HepG2 (cell line): ENCODE results near the gene ZWILCH. TPM values are rescaled to one million over a fixed set of nuclear protein-coding genes. Genes with fewer than 3 reads are reported as not detected.

Experiments
- ATAC-seq: fragments of 200-7000 bp; cut with Tn5 transposase; 3 replicates; pipeline ENCODE4 v1.9.1; 2020; ENCODE audit warnings: mild to moderate bottlenecking, moderate library complexity
- BruUV-seq: library from RNA; stranded (reverse); fragments of 400-500 nt; replicated peaks from 2 replicates; lab custom pipeline; 2021; lab: Mats Ljungman, UMichigan
- CTCF ChIA-PET: fragments of 300-600 bp; formaldehyde crosslinking; extraction: SDS; loops from one replicate; lab custom pipeline; 2021; ENCODE audit warnings: low total read pairs, inconsistent platforms, low intra/inter-chr PET ratio; lab: Yijun Ruan, JAX
- POLR2A ChIA-PET: fragments of 350-600 bp; sonication (Branson Sonifier 250); formaldehyde crosslinking; loops from one replicate; lab custom pipeline; 2020; ENCODE audit warnings: antibody characterized with exemption, inconsistent platforms; lab: Yijun Ruan, JAX
- DNase-seq: peaks from one replicate; pipeline ENCODE4 v3.0.0-alpha.2; 2015; ENCODE audit warnings: low spot score
- FAIRE-seq: peaks from 3 replicates; lab custom pipeline; 2011; peaks lifted over from hg19 to GRCh38; lab: Jason Lieb, UNC
- H2AFZ ChIP-seq: one replicate; pipeline ENCODE4 v1.6.1; 2011; ENCODE audit warnings: low read length, inconsistent platforms
- H3K27ac ChIP-seq: fragments of 300-600 bp; 3 replicates; pipeline ENCODE4 v1.8.0; 2011; ENCODE audit warnings: mixed run types, mild to moderate bottlenecking, mixed read lengths, low read length, inconsistent platforms; ENCODE audit not compliant: insufficient read depth; ENCODE audit errors: extremely low read length
- H3K27me3 ChIP-seq, 2 experiments: fragments of 200-600 bp in 1 of 2; 2 replicates in 1 of 2; 3 replicates in 1 of 2; pipeline versions ENCODE4 v1.6.0 to v1.8.0; 2011; ENCODE audit warnings: low read length in 2 of 2, mild to moderate bottlenecking in 2 of 2, moderate library complexity in 2 of 2, inconsistent platforms in 1 of 2; ENCODE audit not compliant: insufficient read depth in 2 of 2, control insufficient read depth in 1 of 2
- H3K36me3 ChIP-seq, 2 experiments: fragments of 200-600 bp in 1 of 2; replicated peaks in 1 of 2; 2 replicates in 1 of 2; 3 replicates in 1 of 2; pipeline versions ENCODE4 v1.5.1 to v1.8.0; 2011; ENCODE audit warnings: low read length in 2 of 2, inconsistent platforms in 1 of 2; ENCODE audit not compliant: insufficient read depth in 2 of 2, control insufficient read depth in 1 of 2
- H3K4me1 ChIP-seq: 2 replicates; pipeline ENCODE4 v1.5.1; 2012; ENCODE audit warnings: low read length, inconsistent platforms; ENCODE audit not compliant: insufficient read depth
- H3K4me2 ChIP-seq: 2 replicates; pipeline ENCODE4 v1.6.0; 2011; ENCODE audit warnings: low read depth, low read length, inconsistent platforms
- H3K4me3 ChIP-seq, 3 experiments: fragments of 200-600 bp in 1 of 3; sonication (generic), shearing (Covaris generic) in 1 of 3; replicated peaks in 1 of 3; 2 replicates each; pipeline ENCODE4 v1.5.1; 2011 to 2016; ENCODE audit warnings: low read length in 3 of 3, inconsistent platforms in 2 of 3, low read depth in 2 of 3, mild to moderate bottlenecking in 2 of 3, control low read depth in 1 of 3, mixed read lengths in 1 of 3; ENCODE audit not compliant: insufficient read depth in 1 of 3
- H3K79me2 ChIP-seq: one replicate; pipeline ENCODE4 v1.6.1; 2011; ENCODE audit warnings: low read length, inconsistent platforms; ENCODE audit not compliant: insufficient read depth
- H3K9ac ChIP-seq: 2 replicates; pipeline ENCODE4 v1.6.0; 2011; ENCODE audit warnings: mild to moderate bottlenecking, low read depth, low read length, inconsistent platforms; ENCODE audit not compliant: insufficient read depth
- H3K9me3 ChIP-seq: 2 replicates; pipeline ENCODE4 v1.5.1; 2012; ENCODE audit warnings: mild to moderate bottlenecking, low read length
- H4K20me1 ChIP-seq: 2 replicates; pipeline ENCODE4 v1.6.0; 2011; ENCODE audit warnings: inconsistent platforms, mild to moderate bottlenecking, low read length, moderate library complexity; ENCODE audit not compliant: insufficient read depth
- ARID5B ChIP-seq: IDR thresholded peaks from 2 replicates; pipeline ENCODE4 v1.4.0; 2020; ENCODE audit warnings: mild to moderate bottlenecking, missing genetic modification reagents
- CCDC6 ChIP-seq: sonication (generic); formaldehyde crosslinking; IDR thresholded peaks from 2 replicates; pipeline ENCODE4 v1.8.1; 2022; ENCODE audit warnings: mild to moderate bottlenecking, missing genetic modification reagents, moderate library complexity
- ERF ChIP-seq: IDR thresholded peaks from 2 replicates; pipeline ENCODE4 v1.6.1; 2018; ENCODE audit warnings: missing biosample characterization, missing genetic modification reagents
- HDAC2 ChIP-seq: sonication (generic); formaldehyde crosslinking; IDR thresholded peaks from 2 replicates; pipeline ENCODE4 v1.4.0; 2020; ENCODE audit warnings: missing genetic modification reagents
- JDP2 ChIP-seq: sonication (generic); formaldehyde crosslinking; IDR thresholded peaks from 2 replicates; pipeline ENCODE4 v1.8.1; 2022; ENCODE audit warnings: missing genetic modification reagents, borderline replicate concordance
- KDM1A ChIP-seq: IDR thresholded peaks from 2 replicates; pipeline ENCODE4 v1.6.1; 2016; ENCODE audit warnings: missing compliant biosample characterization
- KLF12 ChIP-seq: sonication (generic); formaldehyde crosslinking; IDR thresholded peaks from 2 replicates; pipeline ENCODE4 v1.4.0; 2020; ENCODE audit warnings: missing genetic modification reagents, borderline replicate concordance
- ONECUT2 ChIP-seq: sonication (generic); formaldehyde crosslinking; IDR thresholded peaks from 2 replicates; pipeline ENCODE4 v1.4.0; 2020; ENCODE audit warnings: missing genetic modification reagents
- PCBP1 ChIP-seq: fragments of 200-400 bp; formaldehyde crosslinking; IDR thresholded peaks from 2 replicates; pipeline ENCODE4 v1.6.1; 2017; ENCODE audit warnings: mild to moderate bottlenecking, low read depth, low read length, borderline replicate concordance
- RBM39 ChIP-seq: fragments of 200-400 bp; formaldehyde crosslinking; IDR thresholded peaks from one replicate; pipeline ENCODE4 v1.6.1; 2018; ENCODE audit warnings: antibody characterized with exemption, mild to moderate bottlenecking, low read depth, low read length; ENCODE audit not compliant: poor library complexity, severe bottlenecking
- SCMH1 ChIP-seq: sonication (generic); formaldehyde crosslinking; IDR thresholded peaks from 2 replicates; pipeline ENCODE4 v1.9.0; 2021; ENCODE audit warnings: missing genetic modification reagents, mild to moderate bottlenecking, borderline replicate concordance
- TERF1 ChIP-seq: sonication (generic); formaldehyde crosslinking; IDR thresholded peaks from 2 replicates; pipeline ENCODE4 v1.8.0; 2022; ENCODE audit warnings: mild to moderate bottlenecking, missing genetic modification reagents, moderate library complexity
- TSC22D2 ChIP-seq: sonication (generic); formaldehyde crosslinking; IDR thresholded peaks from 2 replicates; pipeline ENCODE4 v1.5.1; 2020; ENCODE audit warnings: missing genetic modification reagents, mild to moderate bottlenecking, borderline replicate concordance
- ZNF337 ChIP-seq: sonication (generic); formaldehyde crosslinking; IDR thresholded peaks from 2 replicates; pipeline ENCODE4 v1.5.1; 2020; ENCODE audit warnings: missing genetic modification reagents, low read depth, mild to moderate bottlenecking, borderline replicate concordance
- ZNF556 ChIP-seq: sonication (generic); formaldehyde crosslinking; IDR thresholded peaks from 2 replicates; pipeline ENCODE4 v1.4.0; 2020; ENCODE audit warnings: mild to moderate bottlenecking, missing genetic modification reagents, borderline replicate concordance
- ZNF788 ChIP-seq: sonication (generic); formaldehyde crosslinking; IDR thresholded peaks from 2 replicates; pipeline ENCODE4 v1.5.0; 2020; ENCODE audit warnings: mild to moderate bottlenecking, missing genetic modification reagents, borderline replicate concordance
- ZNF891 ChIP-seq: sonication (generic); formaldehyde crosslinking; IDR thresholded peaks from 2 replicates; pipeline ENCODE4 v1.5.0; 2020; ENCODE audit warnings: mild to moderate bottlenecking, missing genetic modification reagents
- ZUFSP ChIP-seq: sonication (generic); formaldehyde crosslinking; IDR thresholded peaks from 2 replicates; pipeline ENCODE4 v1.9.0; 2021; ENCODE audit warnings: missing genetic modification reagents, mild to moderate bottlenecking, borderline replicate concordance
- WGBS: methylation state at CpG from one replicate; pipeline ENCODE4 v1.1.6; 2017; ENCODE audit warnings: low lambda C conversion rate; 5-methylcytosine and 5-hydroxymethylcytosine counted together
- in situ Hi-C: cut with HindIII; loops from 2 replicates; pipeline ENCODE4 v1.10.0; 2017; ENCODE audit warnings: low pct_unique_long_range_greater_than_20kb; ENCODE audit not compliant: extremely low pct_ligation_motif_present
- intact Hi-C: fragments of 100-400 bp; cut with micrococcal nuclease; formaldehyde crosslinking; loops from one replicate; pipeline ENCODE4 v1.10.0; 2022; ENCODE audit not compliant: unreplicated experiment
- polyA plus RNA-seq, 8 experiments: library from polyadenylated mRNA; depleted of rRNA in 3 of 8; stranded (reverse) in 7 of 8; unstranded in 1 of 8; fragments of >200 nt; fragmentation: Illumina TruSeq in 4 of 8; extraction: Trizol in 4 of 8; gene quantifications; 2 replicates each; pipeline versions ENCODE4 v1.2.1 to v1.2.3, GENCODE V29; 2011 to 2016; ENCODE audit warnings: low read depth in 4 of 8, missing spikeins in 1 of 8, mixed read lengths in 1 of 8; ENCODE audit not compliant: insufficient read depth in 1 of 8
- total RNA-seq, 5 experiments: library from RNA; depleted of rRNA; stranded (reverse); fragments of >200 nt; fragmentation: Illumina TruSeq; extraction: Trizol; gene quantifications; 2 replicates each; pipeline ENCODE4 v1.2.3, GENCODE V29; 2016; ENCODE audit warnings: low read depth in 1 of 5

Gene ZWILCH
- total and polyA plus RNA-seq, 2 of the 13 experiments (the other 11 are each of a cell fraction or from before 2014, with no cell fraction given), result 9.5 to 27.8 TPM

GRCh38 chr15:66572146-66572545 is 67.0 kb downstream of the ZWILCH start (continued):
- TF ChIP-seq PCBP1 (no peak), RBM39 (no peak), ZNF337 (no peak)

- Histone ChIP-seq H3K36me3 (no peaks in the 10 kb centered on the region), H3K27me3 (peaks cover 0 to 1% of the 10 kb centered on the region in 2 experiments; a peak in 1 of 5 replicates), H3K9ac (no peak overlapping the region), H3K4me3 (no peak overlapping the region), H3K4me2 (no peak overlapping the region), H3K9me3 (no peaks in the 10 kb centered on the region), H3K4me1 (no peaks in the 10 kb centered on the region), H3K27ac (no peak overlapping the region), H4K20me1 (no peaks in the 10 kb centered on the region), H3K79me2 (no peaks in the 10 kb centered on the region), H2AFZ (no peak overlapping the region)
- intact Hi-C loops (no loop called here), in situ Hi-C loops (no loop called here)
- ATAC-seq (no peak), DNase-seq (no peak), FAIRE-seq (no peak)
- no TSS peak for BruUV-seq
- CTCF ChIA-PET, result no interaction called here
- TF ChIP-seq ZNF891 (no peak), JDP2 (CRISPR knock-in tag) (no peak), ZNF788 (CRISPR knock-in tag) (no peak), KDM1A (CRISPR knock-in tag) (no peak), TSC22D2 (CRISPR knock-in tag) (no peak), ZNF556 (no peak), KLF12 (CRISPR knock-in tag) (no peak), TERF1 (CRISPR knock-in tag) (no peak), ZUFSP (no peak), ONECUT2 (no peak), SCMH1 (no peak), ERF (CRISPR knock-in tag) (no peak), ARID5B (CRISPR knock-in tag) (no peak), CCDC6 (no peak), HDAC2 (CRISPR knock-in tag) (no peak)
- POLR2A ChIA-PET, result no interaction called here
- 62% methylated on average over 7 of the region's 7 CpGs for WGBS
These were observed 68.2 kb downstream of the ZWILCH start for GRCh38 chr15:66573348-66573718.
